22Rv1 (cell line): ENCODE data around the gene KCNQ1.

Experiments
- H3K27ac ChIP-seq: fragments of 450-650 bp; 2 replicates; pipeline ENCODE4 v1.5.1; 2017
- CTCF ChIP-seq: fragments of 450-650 bp; IDR thresholded peaks from 2 replicates; pipeline ENCODE4 v1.5.1; 2017; ENCODE audit warnings: mild to moderate bottlenecking
- ZFX ChIP-seq: fragments of 450-650 bp; IDR thresholded peaks from 2 replicates; pipeline ENCODE4 v1.6.1; 2017; ENCODE audit warnings: antibody characterized with exemption, borderline replicate concordance

The KCNQ1 gene

DNA sequence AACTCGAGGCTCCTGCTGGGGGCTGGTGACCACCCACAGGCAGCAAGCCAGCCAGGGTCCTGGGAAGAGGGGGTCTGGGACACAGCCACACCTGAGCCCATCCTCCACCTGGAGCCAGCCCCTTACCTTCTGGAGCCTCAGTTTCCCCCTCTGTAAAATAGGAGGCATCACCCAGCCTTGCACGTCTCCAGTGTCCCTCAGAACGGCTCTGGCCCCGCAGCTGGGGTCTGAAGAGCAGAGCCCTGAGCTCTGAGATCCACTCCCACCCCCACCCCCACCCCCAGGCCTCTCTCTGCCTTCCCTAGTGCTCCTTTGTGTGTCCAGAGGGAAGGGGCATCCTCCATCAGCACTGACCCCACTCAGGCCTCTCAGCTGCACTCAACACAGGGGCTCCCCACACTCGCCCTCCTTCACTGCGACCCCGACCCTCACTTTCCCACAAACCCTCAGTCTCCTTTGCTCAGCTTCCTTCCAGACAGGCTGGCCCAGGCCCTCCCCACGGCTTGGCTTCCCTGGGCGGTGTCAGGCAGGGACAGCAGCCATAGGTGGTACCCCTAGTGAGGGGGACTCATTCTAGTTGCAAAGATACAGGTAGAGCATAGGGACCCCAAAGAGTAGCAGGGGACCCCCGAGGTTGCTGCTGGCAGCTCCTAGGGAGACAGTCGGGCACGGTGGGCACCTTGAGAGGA is 288.3 kb downstream of the KCNQ1 start:
- no peak overlapping the region for H3K27ac ChIP-seq
- TF ChIP-seq ZFX (no peak), CTCF (no peak)

GRCh38 chr11:2734181-2735052 is 289.6 kb downstream of the KCNQ1 start:
- TF ChIP-seq ZFX (no peak), CTCF (no peak)
- H3K27ac ChIP-seq = no peak overlapping the region

- H3K27ac ChIP-seq = no peak overlapping the region
- TF ChIP-seq ZFX = no peak
- TF ChIP-seq CTCF = no peak
Observed at GRCh38 chr11:2735053-2735589, 290.3 kb downstream of the KCNQ1 start.

DNA sequence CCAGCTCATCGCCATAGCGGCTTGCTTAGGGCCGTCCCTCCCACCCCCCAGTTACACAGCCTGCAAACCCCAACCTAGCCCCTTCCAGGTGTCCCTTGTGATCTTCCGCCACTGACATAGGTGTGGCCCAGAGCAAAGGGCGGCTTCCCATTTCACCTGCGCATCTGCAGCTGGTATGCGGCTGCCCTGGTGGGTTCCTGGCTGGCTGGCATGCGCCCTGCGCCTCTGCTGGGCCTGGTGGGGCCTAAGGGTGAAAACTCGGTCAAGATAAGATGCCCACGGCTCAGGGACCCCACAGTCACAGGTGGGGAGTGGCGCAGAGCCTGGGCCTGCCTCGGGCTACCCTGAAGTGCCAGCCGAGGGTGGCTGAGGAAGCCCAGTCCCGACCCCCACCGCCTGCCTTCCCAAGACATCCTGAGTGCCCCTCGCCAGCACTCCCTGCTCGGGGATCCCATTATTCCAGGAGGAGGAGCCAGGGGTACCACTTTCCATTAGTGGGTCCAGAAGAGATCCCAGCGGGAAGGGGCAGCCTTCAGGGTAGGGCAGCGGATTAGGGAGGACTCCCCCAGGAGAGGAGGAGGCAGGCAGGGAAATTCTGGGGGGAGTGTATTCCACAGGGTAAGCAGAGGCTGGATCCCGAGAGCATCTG is 291.9 kb downstream of the KCNQ1 start:
- TF ChIP-seq CTCF (no peak), ZFX (no peak)
- H3K27ac ChIP-seq = no peak overlapping the region

DNA sequence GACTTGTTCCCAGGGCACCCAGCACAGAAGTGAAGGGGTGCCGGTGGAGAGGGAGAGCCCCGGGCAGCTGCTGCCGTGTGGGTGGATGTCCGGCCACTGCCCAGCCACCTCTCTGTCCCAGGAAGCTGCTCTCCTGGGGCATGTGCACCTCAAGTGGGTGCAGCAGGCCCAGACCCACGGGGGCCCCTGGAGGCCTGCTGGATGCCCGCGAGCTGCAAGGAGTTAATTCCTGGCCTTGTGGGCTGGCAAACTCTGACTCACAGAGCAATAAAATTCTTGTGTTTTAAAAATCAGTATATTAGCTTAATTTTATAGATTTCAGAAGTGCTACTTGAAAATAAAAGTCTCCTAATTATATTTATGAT is 292.4 kb downstream of the KCNQ1 start:
- TF ChIP-seq ZFX = no peak
- TF ChIP-seq CTCF = no peak
- H3K27ac ChIP-seq = no peak overlapping the region

- H3K27ac ChIP-seq = no peak overlapping the region
- no peak for TF ChIP-seq ZFX
- TF ChIP-seq CTCF = no peak
Observed at GRCh38 chr11:2737866-2738265, 293.1 kb downstream of the KCNQ1 start.
